HG02981 (cell line): ENCODE results near the gene RXRA.

Experiments
- ATAC-seq: cut with Tn5 transposase; IDR thresholded peaks from one replicate; pipeline ENCODE4 v1.9.1; 2021; ENCODE audit warnings: mild to moderate bottlenecking, moderate library complexity; ENCODE audit not compliant: unreplicated experiment

Gene RXRA

GRCh38 chr9:134442085-134442474 lies 115.8 kb downstream of the RXRA start:
- no peak for ATAC-seq

GRCh38 chr9:134442486-134443173 lies 116.4 kb downstream of the RXRA start:
- ATAC-seq: no peak

GRCh38 chr9:134443174-134444037 lies 117.2 kb downstream of the RXRA start:
- ATAC-seq: peak; percentile 80

GRCh38 chr9:134444038-134444315 lies 117.7 kb downstream of the RXRA start:
- ATAC-seq: no peak

- no peak for ATAC-seq
These were observed 118.7 kb downstream of the RXRA start for GRCh38 chr9:134445000-134445399.

- peak; percentile 93 for ATAC-seq
These were observed 123.1 kb downstream of the RXRA start for GRCh38 chr9:134449180-134449916.

- no peak for ATAC-seq
These were observed 125.6 kb downstream of the RXRA start for GRCh38 chr9:134451700-134452458.

- ATAC-seq: no peak
These were observed 126.5 kb downstream of the RXRA start for GRCh38 chr9:134452728-134453127.

GRCh38 chr9:134453776-134454475 lies 127.7 kb downstream of the RXRA start:
- no peak for ATAC-seq

- ATAC-seq: no peak
These were observed 128.2 kb downstream of the RXRA start for GRCh38 chr9:134454476-134454857.

GRCh38 chr9:134455021-134455471 lies 128.8 kb downstream of the RXRA start:
- no peak for ATAC-seq

- ATAC-seq: no peak
These were observed 129.3 kb downstream of the RXRA start for GRCh38 chr9:134455537-134455933.

GRCh38 chr9:134455934-134456755 lies 129.9 kb downstream of the RXRA start:
- no peak for ATAC-seq

GRCh38 chr9:134456756-134457305 lies 130.6 kb downstream of the RXRA start:
- no peak for ATAC-seq

GRCh38 chr9:134457321-134458206 lies 131.3 kb downstream of the RXRA start:
- no peak for ATAC-seq

- no peak for ATAC-seq
These were observed 132.2 kb downstream of the RXRA start for GRCh38 chr9:134458207-134459108.

- ATAC-seq: no peak
These were observed 132.9 kb downstream of the RXRA start for GRCh38 chr9:134459164-134459563.
